ENCODE results near the gene PKN3.

GRCh38 chr9:128689293-128689774 is 13.0 kb upstream of the PKN3 start:
- no peak for TF ChIP-seq CTCF (IDR thresholded peaks at IDR 0.05 in 4 of 5, conservative IDR thresholded peaks at IDR 0.05 in 1 of 5)
- no peak for TF ChIP-seq POLR2A (IDR thresholded peaks at IDR 0.05)

Data from gastrocnemius medialis (tissue), 4 donors.